Prostate gland (tissue), 2 donors: ENCODE measurements around the gene PLGRKT. TPM values are rescaled to one million over a fixed set of nuclear protein-coding genes. Genes with fewer than 3 reads are reported as not detected.
"Not testable (repeated sequence)": the region's sequence is repeated elsewhere in the genome, so short reads cannot be mapped to it uniquely, and the experiment has no call there.

ENCODE experiments used
- DNase-seq: peaks from one replicate; pipeline ENCODE4 v3.0.0-alpha.2; 2019; ENCODE audit warnings: low spot score
- H3K27ac ChIP-seq, 2 donors: fragments of 200-600 bp; sonication (generic); 2 replicates each; pipeline ENCODE4 v1.5.1; 2017 to 2019
- H3K27me3 ChIP-seq: fragments of 200-600 bp; sonication (generic); replicated peaks from 2 replicates; pipeline ENCODE4 v1.5.1; 2019; ENCODE audit not compliant: insufficient read depth
- H3K36me3 ChIP-seq, 2 donors: fragments of 200-600 bp; sonication (generic); 1 replicate in 1 of 2; 2 replicates in 1 of 2; pipeline versions ENCODE4 v1.5.1 to v1.8.1; 2017 to 2019
- H3K4me1 ChIP-seq: fragments of 200-600 bp; sonication (generic); replicated peaks from 2 replicates; pipeline ENCODE4 v1.5.1; 2019
- H3K4me3 ChIP-seq, 2 donors: fragments of 200-600 bp; sonication (generic); 2 replicates each; pipeline ENCODE4 v1.5.1; 2017 to 2019
- H3K9me3 ChIP-seq: fragments of 200-600 bp; sonication (generic); 2 replicates; pipeline ENCODE4 v1.5.1; 2017
- POLR2A ChIP-seq: fragments of 450-650 bp; IDR thresholded peaks from one replicate; pipeline ENCODE4 v1.6.1; 2016; ENCODE audit warnings: antibody characterized with exemption, mild to moderate bottlenecking
- POLR2AphosphoS5 ChIP-seq: sonication (generic); formaldehyde crosslinking; IDR thresholded peaks from one replicate; pipeline ENCODE4 v1.6.1; 2017; ENCODE audit warnings: antibody characterized with exemption
- WGBS: methylation state at CpG from one replicate; pipeline ENCODE4 v1.1.5; 2018; 5-methylcytosine and 5-hydroxymethylcytosine counted together
- intact Hi-C: fragments of 100-400 bp; cut with DNase I; formaldehyde crosslinking; loops from one replicate; pipeline ENCODE4 v1.14.2; 2022
- total RNA-seq, 2 donors: library from RNA; depleted of rRNA; stranded (reverse); fragments of >200 nt; gene quantifications; one replicate each; pipeline ENCODE4 v1.1.0, GENCODE V29; 2016
- TF ChIP-seq, protein P1 (sequence below), 4 experiments: fragments of 200-600 bp in 2 of 4; fragments of 450-650 bp in 2 of 4; sonication (generic) in 2 of 4; IDR thresholded peaks; 1 replicate in 3 of 4; 2 replicates in 1 of 4; pipeline ENCODE4 v1.5.1; 2016 to 2019; ENCODE audit warnings: antibody characterized with exemption in 4 of 4, mild to moderate bottlenecking in 2 of 4, moderate library complexity in 2 of 4

The PLGRKT gene
- total RNA-seq, 2 donors from 2014 or later, result 10.4 to 49.6 TPM

DNA sequence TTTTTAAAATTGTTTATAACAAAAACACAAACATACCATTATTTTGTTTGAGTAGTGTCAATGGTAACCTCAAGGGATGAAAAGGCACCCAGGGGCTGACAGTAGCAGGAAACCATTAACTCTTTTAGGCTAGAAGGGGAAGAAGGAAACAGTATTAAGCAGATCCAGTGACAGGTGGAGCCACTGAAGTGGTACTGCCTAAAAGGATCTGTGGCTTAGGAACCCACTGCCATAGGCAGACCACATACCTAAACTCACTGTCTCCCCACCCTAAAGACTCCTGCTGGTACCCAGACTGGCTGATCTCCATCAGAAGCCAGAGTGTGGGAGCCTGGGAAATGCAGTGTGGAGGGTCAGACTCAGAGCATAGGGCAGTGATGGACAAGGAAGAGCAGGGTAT lies 111.5 kb downstream of the PLGRKT start:
- H3K27ac ChIP-seq, result no peak overlapping the region
- H3K36me3 ChIP-seq, result no peaks in the 10 kb centered on the region
- intact Hi-C loops, result no loop called here
- H3K4me3 ChIP-seq, result no peak overlapping the region
- H3K27me3 ChIP-seq, result no peaks in the 10 kb centered on the region
- no peaks in the 10 kb centered on the region for H3K9me3 ChIP-seq
- TF ChIP-seq POLR2AphosphoS5, result no peak
- TF ChIP-seq POLR2A, result no peak
- TF ChIP-seq, protein P1, sequence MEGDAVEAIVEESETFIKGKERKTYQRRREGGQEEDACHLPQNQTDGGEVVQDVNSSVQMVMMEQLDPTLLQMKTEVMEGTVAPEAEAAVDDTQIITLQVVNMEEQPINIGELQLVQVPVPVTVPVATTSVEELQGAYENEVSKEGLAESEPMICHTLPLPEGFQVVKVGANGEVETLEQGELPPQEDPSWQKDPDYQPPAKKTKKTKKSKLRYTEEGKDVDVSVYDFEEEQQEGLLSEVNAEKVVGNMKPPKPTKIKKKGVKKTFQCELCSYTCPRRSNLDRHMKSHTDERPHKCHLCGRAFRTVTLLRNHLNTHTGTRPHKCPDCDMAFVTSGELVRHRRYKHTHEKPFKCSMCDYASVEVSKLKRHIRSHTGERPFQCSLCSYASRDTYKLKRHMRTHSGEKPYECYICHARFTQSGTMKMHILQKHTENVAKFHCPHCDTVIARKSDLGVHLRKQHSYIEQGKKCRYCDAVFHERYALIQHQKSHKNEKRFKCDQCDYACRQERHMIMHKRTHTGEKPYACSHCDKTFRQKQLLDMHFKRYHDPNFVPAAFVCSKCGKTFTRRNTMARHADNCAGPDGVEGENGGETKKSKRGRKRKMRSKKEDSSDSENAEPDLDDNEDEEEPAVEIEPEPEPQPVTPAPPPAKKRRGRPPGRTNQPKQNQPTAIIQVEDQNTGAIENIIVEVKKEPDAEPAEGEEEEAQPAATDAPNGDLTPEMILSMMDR (IDR thresholded peaks at IDR 0.05), result no peak
- H3K4me1 ChIP-seq, result no peaks in the 10 kb centered on the region
- no peak for DNase-seq

DNA sequence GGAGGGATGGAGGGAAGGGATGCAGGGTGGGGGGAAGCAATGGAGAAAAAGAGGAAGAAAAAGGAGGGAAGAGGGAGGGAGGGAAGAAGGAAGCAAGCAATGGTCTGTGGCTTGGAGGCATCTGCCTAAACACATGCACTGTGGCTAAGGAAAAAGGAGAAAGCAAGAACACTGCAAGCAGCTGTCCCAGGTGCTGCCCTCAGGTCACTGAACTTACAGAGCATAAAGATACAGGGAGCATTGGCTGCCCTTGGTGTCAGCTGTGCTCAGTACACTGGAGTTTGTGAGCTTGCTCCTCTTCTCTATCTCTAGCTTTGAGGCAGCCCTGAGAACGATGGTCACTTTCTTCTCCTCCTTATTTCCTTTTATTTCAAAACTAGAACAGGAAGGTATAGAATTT lies 116.1 kb downstream of the PLGRKT start:
- intact Hi-C loops, result not testable (repeated sequence)
- WGBS, result 71% methylated on average over 1 of the region's 1 CpG

DNA sequence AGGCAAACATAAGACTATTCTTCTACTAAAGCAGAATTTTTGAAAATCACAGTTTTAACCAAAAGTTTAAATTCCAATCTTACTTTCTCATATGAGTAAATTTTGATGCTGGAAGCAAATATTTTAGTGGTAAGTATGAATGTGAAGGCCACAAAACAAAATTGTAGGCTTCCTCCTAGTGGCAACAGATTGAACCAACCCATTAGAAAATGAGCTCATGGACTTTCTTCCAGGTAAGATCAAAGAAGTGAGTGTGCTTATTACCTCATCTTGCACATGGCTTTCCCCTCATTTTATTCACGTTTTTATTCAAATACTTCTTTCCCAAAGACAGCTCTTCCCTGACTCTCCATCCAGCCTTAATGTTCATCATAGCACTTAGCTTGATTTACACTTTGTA lies 116.7 kb downstream of the PLGRKT start:
- intact Hi-C loops, result no loop called here
- WGBS, result 37% methylated on average over 1 of the region's 1 CpG
- H3K4me1 ChIP-seq, result no peaks in the 10 kb centered on the region

More for the DNA sequence above, 116.1 kb downstream of the PLGRKT start:
- not testable (repeated sequence) for H3K27me3 ChIP-seq, H3K9me3 ChIP-seq, H3K27ac ChIP-seq, DNase-seq, H3K36me3 ChIP-seq, H3K4me1 ChIP-seq, H3K4me3 ChIP-seq

DNA sequence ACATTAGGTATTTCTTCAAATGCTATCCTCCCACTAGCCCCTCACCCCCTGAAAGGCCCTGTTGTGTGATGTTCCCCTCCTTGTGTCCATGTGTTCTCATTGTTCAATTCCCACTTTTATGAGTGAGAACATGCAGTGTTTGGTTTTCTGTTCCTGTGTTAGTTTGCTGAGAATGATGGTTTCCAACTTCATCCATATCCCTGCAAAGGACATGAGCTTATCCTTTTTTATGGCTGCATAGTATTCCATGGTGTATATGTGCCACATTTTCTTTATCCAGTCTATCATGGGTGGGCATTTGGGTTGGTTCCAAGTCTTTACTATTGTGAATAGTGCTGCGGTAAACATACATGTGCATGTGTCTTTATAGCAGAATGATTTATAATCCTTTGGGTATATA lies 121.3 kb downstream of the PLGRKT start:
- intact Hi-C loops, H3K4me1 ChIP-seq, H3K9me3 ChIP-seq, H3K27me3 ChIP-seq, H3K36me3 ChIP-seq, H3K4me3 ChIP-seq, DNase-seq, H3K27ac ChIP-seq: not testable (repeated sequence)
- WGBS, result 94% methylated on average over 1 of the region's 1 CpG

More for the DNA sequence above, 116.7 kb downstream of the PLGRKT start:
- Histone ChIP-seq H3K36me3 (no peaks in the 10 kb centered on the region), H3K4me3 (no peak overlapping the region), H3K9me3 (no peaks in the 10 kb centered on the region), H3K27ac (no peak overlapping the region), H3K27me3 (no peaks in the 10 kb centered on the region)
- no peak for DNase-seq
- TF ChIP-seq POLR2AphosphoS5, result no peak
- TF ChIP-seq, protein P1 (IDR thresholded peaks at IDR 0.05), result peak in 1 of 4 experiments; percentile 9
- TF ChIP-seq POLR2A, result no peak

DNA sequence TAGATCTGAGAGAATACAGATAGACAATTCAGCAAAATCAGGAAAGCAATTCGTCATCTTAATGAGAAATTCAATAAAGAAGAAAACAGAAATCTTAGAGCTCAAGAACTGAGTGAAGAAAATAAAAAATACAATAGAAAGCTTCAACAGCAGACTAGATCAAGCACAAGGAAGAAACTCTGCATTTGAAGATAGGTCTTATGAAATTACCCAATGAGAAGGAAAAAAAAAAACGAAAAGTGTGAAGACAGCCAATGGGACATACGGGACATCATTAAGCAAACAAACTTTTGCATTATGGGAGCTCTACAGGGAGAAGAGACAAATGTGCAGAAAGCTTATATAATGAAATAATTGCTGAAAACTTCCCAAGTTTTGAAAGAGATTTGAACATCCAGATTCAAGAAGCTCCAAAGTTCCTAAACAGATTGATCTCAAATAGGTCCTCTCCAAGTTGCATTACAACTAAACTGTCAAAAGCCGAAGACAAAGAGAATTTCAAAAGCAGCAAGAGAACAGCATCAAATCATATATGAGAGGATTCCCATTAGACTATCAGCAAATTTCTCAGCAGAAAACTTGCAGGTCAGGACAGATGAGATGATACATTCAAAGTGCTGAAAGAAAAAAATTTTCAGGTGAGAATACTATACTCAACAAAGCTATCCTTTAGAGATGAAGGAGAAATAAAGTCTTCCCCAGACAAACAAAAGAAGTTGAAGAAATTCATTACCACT lies 122.4 kb downstream of the PLGRKT start:
- H3K27ac ChIP-seq, result no peak overlapping the region

More for the DNA sequence above, 122.4 kb downstream of the PLGRKT start:
- Histone ChIP-seq H3K4me1 (no peaks in the 10 kb centered on the region), H3K27me3 (no peaks in the 10 kb centered on the region), H3K36me3 (no peaks in the 10 kb centered on the region), H3K9me3 (no peaks in the 10 kb centered on the region), H3K4me3 (no peak overlapping the region)
- 70% methylated on average over 4 of the region's 4 CpGs for WGBS
- DNase-seq, result no peak
- TF ChIP-seq, protein P1 (IDR thresholded peaks at IDR 0.05), result no peak
- TF ChIP-seq POLR2AphosphoS5 (no peak), POLR2A (no peak)
- intact Hi-C loops, result no loop called here
